Motor neuron (in vitro differentiated cells): ENCODE data around the gene DACT2. TPM values are rescaled to one million over a fixed set of nuclear protein-coding genes. Genes with fewer than 3 reads are reported as not detected.
"Not testable (repeated sequence)": the region's sequence is repeated elsewhere in the genome, so short reads cannot be mapped to it uniquely, and the experiment has no call there.

Source experiments
- ATAC-seq, 8 experiments: fragments of 200-7000 bp; cut with Tn5 transposase; replicated peaks in 6 of 8; 2 replicates each; pipeline ENCODE4 v1.8.0; 2021; ENCODE audit warnings: mild to moderate bottlenecking in 8 of 8, moderate library complexity in 8 of 8
- H3K27ac ChIP-seq, 2 donors: fragments of 250-450 bp; sonication (Bioruptor Pico); 2 replicates each; pipeline ENCODE4 v1.9.0; 2021; ENCODE audit warnings: antibody characterized with exemption in 2 of 2, mild to moderate bottlenecking in 2 of 2, moderate library complexity in 1 of 2
- H3K4me1 ChIP-seq, 2 donors: fragments of 250-450 bp; sonication (Bioruptor Pico); replicated peaks in 1 of 2; 2 replicates each; pipeline ENCODE4 v1.6.1; 2021; ENCODE audit warnings: antibody characterized with exemption in 2 of 2, mild to moderate bottlenecking in 2 of 2, moderate library complexity in 1 of 2
- H3K4me3 ChIP-seq, 5 donors: fragments of 250-450 bp; sonication (Bioruptor Pico); 2 replicates each; pipeline ENCODE4 v1.9.0; 2021; ENCODE audit warnings: antibody characterized with exemption in 5 of 5, mild to moderate bottlenecking in 5 of 5, moderate library complexity in 4 of 5
- WGBS, 10 experiments: fragments of 450-650 bp; shearing (Covaris generic); methylation state at CpG; one replicate each; pipeline ENCODE4 v1.0.0; 2022; 5-methylcytosine and 5-hydroxymethylcytosine counted together
- in situ Hi-C, 9 experiments: fragments of 400-800 bp; cut with MboI; loops; one replicate each; pipeline ENCODE4 v1.15.0; 2021; ENCODE audit warnings: low sequenced_read_pairs in 9 of 9, low pct_unique_long_range_greater_than_20kb in 2 of 9; ENCODE audit not compliant: unreplicated experiment in 9 of 9
- total RNA-seq, 8 experiments: library from RNA; unstranded; fragments of 300-600 nt; gene quantifications; 2 replicates each; pipeline versions ENCODE4 v1.2.3 to v1.2.4, GENCODE V29; 2022

DACT2 gene
- total RNA-seq, 8 experiments from 2014 or later = 0.20 to 7.4 (median 1.1) TPM; not detected in 2

- 0 to 100% (median 94%) methylated on average over 1 to 6 of the region's 10 CpGs; no CpG with 5 or more reads in 1 of the 10 experiments for WGBS, 10 experiments
- peaks cover under 1 to 4% of the 10 kb centered on the region in 2 donors for H3K4me1 ChIP-seq
- H3K27ac ChIP-seq = no peak overlapping the region
- H3K4me3 ChIP-seq = no peak overlapping the region
- in situ Hi-C loops = loop anchor here in 4 of 9 experiments (25.0 kb wide), 2 partner anchors 200 to 525 kb away; no protein-coding TSS in a partner anchor
- no peak for ATAC-seq
Measured at GRCh38 chr6:168362276-168362990, 42.9 kb upstream of the DACT2 start.

GRCh38 chr6:168361766-168362165 is 42.2 kb upstream of the DACT2 start:
- ATAC-seq = no peak
- 33 to 94% (median 80%) methylated on average over 1 to 9 of the region's 9 CpGs for WGBS, 10 experiments
- H3K4me1 ChIP-seq = no peaks in the 10 kb centered on the region
- no peak overlapping the region for H3K27ac ChIP-seq
- in situ Hi-C loops = loop anchor here in 4 of 9 experiments (25.0 kb wide), 2 partner anchors 199 to 526 kb away; no protein-coding TSS in a partner anchor
- no peak overlapping the region for H3K4me3 ChIP-seq

- ATAC-seq = no peak
- WGBS, 10 experiments = 34 to 97% (median 73%) methylated on average over 3 to 14 of the region's 14 CpGs
- peaks cover 0 to 4% of the 10 kb centered on the region in 2 donors for H3K4me1 ChIP-seq
- H3K27ac ChIP-seq = no peak overlapping the region
- in situ Hi-C loops = loop anchor here in 4 of 9 experiments (25.0 kb wide), 2 partner anchors 197 to 528 kb away; no protein-coding TSS in a partner anchor
- no peak overlapping the region for H3K4me3 ChIP-seq
Measured at GRCh38 chr6:168359794-168360193, 40.2 kb upstream of the DACT2 start.

- no peak overlapping the region for H3K4me3 ChIP-seq
- 60 to 100% (median 88%) methylated on average over 1 to 6 of the region's 20 CpGs; no CpG with 5 or more reads in 2 of the 10 experiments for WGBS, 10 experiments
- H3K4me1 ChIP-seq = peaks cover 0 to 4% of the 10 kb centered on the region in 2 donors
- in situ Hi-C loops = loop anchor here in 4 of 9 experiments (25.0 kb wide), 2 partner anchors 197 to 528 kb away; no protein-coding TSS in a partner anchor
- no peak for ATAC-seq
- no peak overlapping the region for H3K27ac ChIP-seq
Measured at GRCh38 chr6:168358842-168359420, 39.4 kb upstream of the DACT2 start.

GRCh38 chr6:168356872-168357271 is 37.3 kb upstream of the DACT2 start:
- whole genome bisulfite sequencing, 10 experiments = no CpG with 5 or more reads among the region's 20 CpGs
- in situ Hi-C loops = loop anchor here in 4 of 9 experiments (25.0 kb wide), 2 partner anchors 195 to 530 kb away; no protein-coding TSS in a partner anchor
- not testable (repeated sequence) for ATAC-seq

GRCh38 chr6:168355716-168356522 is 36.3 kb upstream of the DACT2 start:
- ATAC-seq = peak in 7 of 8 experiments; percentile 26 to 100 (median 100)
- no peak overlapping the region for H3K4me3 ChIP-seq
- WGBS, 10 experiments = 0 to 84% (median 50%) methylated on average over 1 to 12 of the region's 28 CpGs; no CpG with 5 or more reads in 3 of the 10 experiments
- in situ Hi-C loops = loop anchor here in 4 of 9 experiments (25.0 kb wide), 2 partner anchors 194 to 531 kb away; no protein-coding TSS in a partner anchor
- H3K27ac ChIP-seq = no peak overlapping the region
- H3K4me1 ChIP-seq = peaks cover 0 to 4% of the 10 kb centered on the region in 2 donors

More at GRCh38 chr6:168356872-168357271, 37.3 kb upstream of the DACT2 start:
- not testable (repeated sequence) for H3K4me1 ChIP-seq, H3K27ac ChIP-seq, H3K4me3 ChIP-seq

GRCh38 chr6:168354338-168354737 is 34.8 kb upstream of the DACT2 start:
- in situ Hi-C loops = loop anchor here in 4 of 9 experiments (25.0 kb wide), 2 partner anchors 192 to 533 kb away; no protein-coding TSS in a partner anchor
- H3K4me3 ChIP-seq = no peak overlapping the region
- 0 to 92% (median 77%) methylated on average over 1 to 10 of the region's 10 CpGs for WGBS, 10 experiments

GRCh38 chr6:168353041-168353440 is 33.5 kb upstream of the DACT2 start:
- WGBS, 10 experiments = 19 to 100% (median 86%) methylated on average over 1 to 9 of the region's 9 CpGs; no CpG with 5 or more reads in 2 of the 10 experiments
- no peak overlapping the region for H3K27ac ChIP-seq
- no peak overlapping the region for H3K4me3 ChIP-seq
- peaks cover 0 to 4% of the 10 kb centered on the region in 2 donors for H3K4me1 ChIP-seq
- ATAC-seq = no peak
- in situ Hi-C loops = loop anchor here in 4 of 9 experiments (25.0 kb wide), 2 partner anchors 191 to 534 kb away; no protein-coding TSS in a partner anchor

More at GRCh38 chr6:168354338-168354737, 34.8 kb upstream of the DACT2 start:
- Histone ChIP-seq H3K4me1 (peaks cover 0 to 4% of the 10 kb centered on the region in 2 donors), H3K27ac (no peak overlapping the region)
- ATAC-seq = no peak

GRCh38 chr6:168352096-168352495 is 32.5 kb upstream of the DACT2 start:
- ATAC-seq = no peak
- peaks cover 0 to 4% of the 10 kb centered on the region in 2 donors for H3K4me1 ChIP-seq
- 60 to 100% (median 100%) methylated on average over 1 to 4 of the region's 5 CpGs; no CpG with 5 or more reads in 1 of the 10 experiments for WGBS, 10 experiments
- H3K27ac ChIP-seq = no peak overlapping the region
- in situ Hi-C loops = loop anchor here in 4 of 9 experiments (25.0 kb wide), 2 partner anchors 190 to 535 kb away; no protein-coding TSS in a partner anchor
- H3K4me3 ChIP-seq = no peak overlapping the region

GRCh38 chr6:168349718-168350210 is 30.2 kb upstream of the DACT2 start:
- Histone ChIP-seq H3K27ac (no peak overlapping the region), H3K4me1 (peaks cover 0 to 7% of the 10 kb centered on the region in 2 donors), H3K4me3 (no peak overlapping the region)
- WGBS, 10 experiments = 0 to 100% (median 63%) methylated on average over 1 to 3 of the region's 4 CpGs; no CpG with 5 or more reads in 3 of the 10 experiments
- no peak for ATAC-seq
- in situ Hi-C loops = loop anchor here in 4 of 9 experiments (25.0 kb wide), 2 partner anchors 187 to 538 kb away; no protein-coding TSS in a partner anchor

- 0 to 94% (median 66%) methylated on average over 1 to 4 of the region's 8 CpGs; no CpG with 5 or more reads in 1 of the 10 experiments for WGBS, 10 experiments
- ATAC-seq = no peak
- Histone ChIP-seq H3K4me1 (peaks cover 0 to 7% of the 10 kb centered on the region in 2 donors), H3K4me3 (no peak overlapping the region), H3K27ac (no peak overlapping the region)
- in situ Hi-C loops = no loop called here
Measured at GRCh38 chr6:168348186-168348585, 28.6 kb upstream of the DACT2 start.

GRCh38 chr6:168347615-168348014 is 28.0 kb upstream of the DACT2 start:
- in situ Hi-C loops = no loop called here

More at GRCh38 chr6:168347615-168348014, 28.0 kb upstream of the DACT2 start:
- Histone ChIP-seq H3K4me3 (no peak overlapping the region), H3K4me1 (peaks cover 0 to 7% of the 10 kb centered on the region in 2 donors), H3K27ac (no peak overlapping the region)
- 40 to 100% (median 80%) methylated on average over 1 to 17 of the region's 17 CpGs; no CpG with 5 or more reads in 5 of the 10 experiments for WGBS, 10 experiments
- ATAC-seq = no peak
